ENCODE data around the gene FAM219A. TPM values are rescaled to one million over a fixed set of nuclear protein-coding genes. Genes with fewer than 3 reads are reported as not detected.

Gene FAM219A
- polyA plus RNA-seq, 3 donors: 0.61 to 15.3 (median 1.2) TPM

- DNase-seq: no peak
Observed at GRCh38 chr9:34417734-34418133, 40.6 kb downstream of the FAM219A start.

GRCh38 chr9:34413231-34413852 lies 45.0 kb downstream of the FAM219A start:
- Histone ChIP-seq H3K4me1 (ENCODE audit: control insufficient read depth in 1 of 2, insufficient read depth in 2 of 2, low read length in 2 of 2) (no peaks in the 10 kb centered on the region), H3K9me3 (replicated peaks in 1 of 2; ENCODE audit: control insufficient read depth in 1 of 2, insufficient read depth in 1 of 2, low read length in 2 of 2) (no peaks in the 10 kb centered on the region), H2AFZ (ENCODE audit: insufficient read depth, low read depth, low read length, poor library complexity, severe bottlenecking) (no peak overlapping the region), H4K20me1 (ENCODE audit: insufficient read depth, low read length) (peaks cover 11% of the 10 kb centered on the region), H3K36me3 (replicated peaks in 1 of 2; ENCODE audit: control insufficient read depth in 1 of 2, insufficient read depth in 2 of 2, low read length in 2 of 2) (no peaks in the 10 kb centered on the region), H3K9ac (ENCODE audit: insufficient read depth, low read length, poor library complexity, severe bottlenecking) (no peak overlapping the region), H3K27me3 (ENCODE audit: control insufficient read depth in 2 of 2, insufficient read depth in 2 of 2, low read length in 2 of 2) (no peaks in the 10 kb centered on the region), H3K79me2 (ENCODE audit: insufficient read depth, low read length) (no peaks in the 10 kb centered on the region), H3K27ac (ENCODE audit: low read depth in 1 of 2, low read length in 2 of 2) (no peak overlapping the region), H3K4me3 (replicated peaks in 1 of 3; ENCODE audit: low read depth in 2 of 3, low read length in 3 of 3) (no peak overlapping the region), H3K4me2 (replicated peaks; ENCODE audit: extremely low read depth, low read length, poor library complexity, severe bottlenecking) (no peak overlapping the region)
- Mint-ChIP-seq H3K9me3 (no peaks in the 10 kb centered on the region), H3K4me3 (no peak overlapping the region), H3K36me3 (no peaks in the 10 kb centered on the region), H3K27me3 (ENCODE audit: low read depth in 3 of 3) (peaks cover 0 to 2% (median 1%) of the 10 kb centered on the region in 3 donors), H3K4me1 (no peaks in the 10 kb centered on the region), H3K27ac (no peak overlapping the region)
- intact Hi-C loops (cut with micrococcal nuclease): no loop called here
- WGBS (ENCODE audit: insufficient coverage): 10% methylated on average over 2 of the region's 6 CpGs
- no peak for TF ChIP-seq CTCF (IDR thresholded peaks at IDR 0.05)
- DNase-seq: no peak

More at GRCh38 chr9:34417734-34418133, 40.6 kb downstream of the FAM219A start:
- Mint-ChIP-seq H3K27ac (no peak overlapping the region), H3K4me1 (no peaks in the 10 kb centered on the region), H3K4me3 (no peak overlapping the region), H3K9me3 (no peaks in the 10 kb centered on the region), H3K27me3 (ENCODE audit: low read depth in 3 of 3) (peaks cover 0 to 2% (median 1%) of the 10 kb centered on the region in 3 donors), H3K36me3 (peaks cover 0 to 5% of the 10 kb centered on the region in 2 donors)
- H3K9me3 ChIP-seq (replicated peaks in 1 of 2; ENCODE audit: control insufficient read depth in 1 of 2, insufficient read depth in 1 of 2, low read length in 2 of 2): no peaks in the 10 kb centered on the region
- no peak overlapping the region for H3K9ac ChIP-seq (ENCODE audit: insufficient read depth, low read length, poor library complexity, severe bottlenecking)
- no CpG with 5 or more reads among the region's 3 CpGs for WGBS (ENCODE audit: insufficient coverage)
- H3K4me3 ChIP-seq (replicated peaks in 1 of 3; ENCODE audit: low read depth in 2 of 3, low read length in 3 of 3): no peak overlapping the region
- intact Hi-C loops (cut with micrococcal nuclease): no loop called here
- H3K79me2 ChIP-seq (ENCODE audit: insufficient read depth, low read length): no peaks in the 10 kb centered on the region
- no peak overlapping the region for H3K27ac ChIP-seq (ENCODE audit: low read depth in 1 of 2, low read length in 2 of 2)
- H3K36me3 ChIP-seq (replicated peaks in 1 of 2; ENCODE audit: control insufficient read depth in 1 of 2, insufficient read depth in 2 of 2, low read length in 2 of 2): no peaks in the 10 kb centered on the region
- no peaks in the 10 kb centered on the region for H3K27me3 ChIP-seq (ENCODE audit: control insufficient read depth in 2 of 2, insufficient read depth in 2 of 2, low read length in 2 of 2)
- H3K4me1 ChIP-seq (ENCODE audit: control insufficient read depth in 1 of 2, insufficient read depth in 2 of 2, low read length in 2 of 2): no peaks in the 10 kb centered on the region
- no peak for TF ChIP-seq CTCF (IDR thresholded peaks at IDR 0.05)
- peaks cover 9% of the 10 kb centered on the region for H4K20me1 ChIP-seq (ENCODE audit: insufficient read depth, low read length)
- no peak overlapping the region for H2AFZ ChIP-seq (ENCODE audit: insufficient read depth, low read depth, low read length, poor library complexity, severe bottlenecking)
- H3K4me2 ChIP-seq (replicated peaks; ENCODE audit: extremely low read depth, low read length, poor library complexity, severe bottlenecking): no peak overlapping the region

Measured in CD14-positive monocyte (primary cell).